Endothelial cell (in vitro differentiated cells): ENCODE measurements around the gene LZTFL1. TPM values are rescaled to one million over a fixed set of nuclear protein-coding genes. Genes with fewer than 3 reads are reported as not detected.
A peak's percentile ranks its signal among the peaks of the same experiment; 100 is the strongest.

Experiments
- DNase-seq: peaks from one replicate; pipeline ENCODE4 v3.0.0; 2021; ENCODE audit warnings: low spot score
- H3K27ac Mint-ChIP-seq: one replicate; pipeline ENCODE4 v1.8.0; 2021; ENCODE audit warnings: mixed read lengths, inconsistent platforms; ENCODE audit not compliant: unreplicated experiment
- H3K27me3 Mint-ChIP-seq: one replicate; pipeline ENCODE4 v1.8.0; 2021; ENCODE audit warnings: mild to moderate bottlenecking, moderate library complexity, mixed read lengths, inconsistent platforms; ENCODE audit not compliant: unreplicated experiment
- H3K36me3 Mint-ChIP-seq: one replicate; pipeline ENCODE4 v1.8.0; 2021; ENCODE audit warnings: mild to moderate bottlenecking, low read depth, mixed read lengths, inconsistent platforms; ENCODE audit not compliant: unreplicated experiment
- H3K4me1 Mint-ChIP-seq: one replicate; pipeline ENCODE4 v1.8.0; 2021; ENCODE audit warnings: mild to moderate bottlenecking, mixed read lengths, inconsistent platforms; ENCODE audit not compliant: unreplicated experiment
- H3K4me3 Mint-ChIP-seq: one replicate; pipeline ENCODE4 v1.8.0; 2021; ENCODE audit warnings: mild to moderate bottlenecking, mixed read lengths, inconsistent platforms; ENCODE audit not compliant: unreplicated experiment
- H3K9me3 Mint-ChIP-seq: one replicate; pipeline ENCODE4 v1.8.0; 2021; ENCODE audit warnings: mixed read lengths, inconsistent platforms; ENCODE audit not compliant: unreplicated experiment
- total RNA-seq: library from RNA; stranded (reverse); fragmentation: NEBNext Ultra II Directional; extraction: Animal tissue kit (Norgen Biotek cat#: 25700); gene quantifications from one replicate; pipeline ENCODE4 v1.2.1, GENCODE V29; 2021; ENCODE audit not compliant: unreplicated experiment
- TF ChIP-seq, protein P1 (sequence below): fragments of 200-600 bp; sonication (generic); IDR thresholded peaks from one replicate; pipeline ENCODE4 v1.5.0; 2021; ENCODE audit warnings: antibody characterized with exemption; ENCODE audit not compliant: unreplicated experiment

LZTFL1 gene
- total RNA-seq, 1 donor from 2014 or later = 19.5 TPM

DNA sequence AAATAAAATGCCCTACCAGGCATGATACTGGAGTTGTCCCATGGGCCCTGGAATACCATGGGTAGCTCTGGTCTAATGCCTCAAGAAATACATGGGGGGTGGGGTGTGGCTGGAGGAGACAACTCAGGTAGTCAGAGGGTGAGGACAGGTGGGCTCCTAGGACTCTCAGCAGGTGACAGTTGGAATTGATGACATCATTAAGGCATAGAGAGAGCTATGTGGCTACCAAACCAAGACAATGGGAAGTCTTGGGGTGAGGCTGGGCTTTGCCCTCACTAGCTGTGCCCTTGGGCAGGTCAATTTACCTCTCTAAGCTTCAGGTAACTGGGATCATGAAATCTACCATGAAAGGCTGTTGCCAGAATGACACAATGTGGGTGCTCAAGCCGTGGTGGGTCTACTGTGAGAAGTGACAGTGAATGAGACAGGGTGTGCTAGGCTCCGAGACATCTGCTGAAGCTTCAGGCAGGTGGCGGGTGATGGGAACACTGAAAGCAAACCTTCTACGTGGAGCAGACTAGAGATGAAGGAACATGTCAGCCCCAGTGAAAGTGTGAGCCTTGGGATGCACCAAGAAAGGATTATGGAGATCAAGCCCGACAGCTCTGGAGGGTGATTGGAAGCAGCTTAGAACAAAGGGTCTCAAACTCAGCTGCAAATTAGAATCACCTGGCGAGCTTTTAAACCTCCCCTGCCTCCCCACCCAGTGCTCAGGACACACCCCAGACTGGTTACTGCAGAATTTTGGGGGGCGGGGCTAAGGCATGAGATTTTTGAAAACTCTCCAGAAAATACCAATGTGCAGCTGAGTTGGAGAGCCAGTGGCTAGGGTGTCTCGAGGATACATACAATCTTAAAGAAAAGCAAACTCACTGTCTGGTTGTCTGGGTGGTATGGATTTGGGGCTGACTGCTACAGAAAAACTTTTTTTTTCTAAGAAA, 67.1 kb downstream of the LZTFL1 start:
- TF ChIP-seq, protein P1, sequence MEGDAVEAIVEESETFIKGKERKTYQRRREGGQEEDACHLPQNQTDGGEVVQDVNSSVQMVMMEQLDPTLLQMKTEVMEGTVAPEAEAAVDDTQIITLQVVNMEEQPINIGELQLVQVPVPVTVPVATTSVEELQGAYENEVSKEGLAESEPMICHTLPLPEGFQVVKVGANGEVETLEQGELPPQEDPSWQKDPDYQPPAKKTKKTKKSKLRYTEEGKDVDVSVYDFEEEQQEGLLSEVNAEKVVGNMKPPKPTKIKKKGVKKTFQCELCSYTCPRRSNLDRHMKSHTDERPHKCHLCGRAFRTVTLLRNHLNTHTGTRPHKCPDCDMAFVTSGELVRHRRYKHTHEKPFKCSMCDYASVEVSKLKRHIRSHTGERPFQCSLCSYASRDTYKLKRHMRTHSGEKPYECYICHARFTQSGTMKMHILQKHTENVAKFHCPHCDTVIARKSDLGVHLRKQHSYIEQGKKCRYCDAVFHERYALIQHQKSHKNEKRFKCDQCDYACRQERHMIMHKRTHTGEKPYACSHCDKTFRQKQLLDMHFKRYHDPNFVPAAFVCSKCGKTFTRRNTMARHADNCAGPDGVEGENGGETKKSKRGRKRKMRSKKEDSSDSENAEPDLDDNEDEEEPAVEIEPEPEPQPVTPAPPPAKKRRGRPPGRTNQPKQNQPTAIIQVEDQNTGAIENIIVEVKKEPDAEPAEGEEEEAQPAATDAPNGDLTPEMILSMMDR = no peak
- peaks cover 19% of the 10 kb centered on the region for H3K27me3 Mint-ChIP-seq

DNA sequence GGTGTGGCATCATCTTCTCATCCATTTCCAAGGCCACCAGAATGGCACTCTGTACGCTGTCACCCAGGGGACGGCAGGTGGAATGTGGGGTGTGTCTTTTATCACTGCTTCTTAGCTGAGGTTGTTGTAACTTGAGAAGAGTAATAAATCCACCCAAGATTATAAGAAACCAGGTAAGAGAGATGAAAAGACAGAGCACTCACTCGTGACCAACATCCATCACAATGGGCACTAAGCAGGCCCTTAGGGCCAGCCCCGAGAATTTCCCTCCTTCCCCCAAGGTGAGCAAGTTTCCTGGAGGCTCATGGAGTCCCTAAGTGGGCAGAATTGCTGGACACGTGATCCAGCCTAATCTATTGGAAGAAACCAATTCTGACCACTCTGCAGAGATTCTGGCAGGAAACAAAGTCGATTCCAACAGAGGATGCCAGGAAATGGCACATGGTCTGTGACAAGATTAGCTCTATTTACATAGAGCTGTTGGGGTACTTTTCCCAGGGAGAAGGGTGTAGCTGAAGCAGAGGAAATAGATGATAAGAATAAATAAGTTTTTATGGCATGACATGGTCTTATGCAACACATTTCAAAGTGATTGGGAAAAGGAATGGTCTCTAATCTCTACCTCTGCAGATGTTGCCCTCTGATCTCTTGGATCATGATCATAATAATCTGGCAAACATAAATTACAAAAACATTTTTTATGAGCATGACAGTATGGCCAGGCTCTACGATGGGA, 68.0 kb downstream of the LZTFL1 start:
- Mint-ChIP-seq H3K36me3 (no peaks in the 10 kb centered on the region), H3K27ac (peak overlapping the region; percentile 61), H3K9me3 (no peaks in the 10 kb centered on the region), H3K4me1 (peaks cover 34% of the 10 kb centered on the region), H3K4me3 (no peak overlapping the region), H3K27me3 (peaks cover 19% of the 10 kb centered on the region)
- TF ChIP-seq, protein P1 = no peak
- DNase-seq = no peak

More for the DNA sequence above, 67.1 kb downstream of the LZTFL1 start:
- Mint-ChIP-seq H3K27ac (peak overlapping the region; percentile 61), H3K9me3 (no peaks in the 10 kb centered on the region), H3K4me3 (no peak overlapping the region), H3K36me3 (no peaks in the 10 kb centered on the region), H3K4me1 (peaks cover 32% of the 10 kb centered on the region)
- no peak for DNase-seq

Other genes starting within 250 kb of the LZTFL1 start
- 56.1 TPM for gene LIMD1, start 247.4 kb downstream of the LZTFL1 start, total RNA-seq
- gene SACM1L, start 152.7 kb downstream of the LZTFL1 start, total RNA-seq = 46.8 TPM
- gene SLC6A20, start 45.6 kb downstream of the LZTFL1 start, total RNA-seq = 0.21 TPM
- gene CCR9, start 44.4 kb upstream of the LZTFL1 start, total RNA-seq = not detected
- not detected for gene CXCR6, start 101.3 kb upstream of the LZTFL1 start, total RNA-seq
- gene FYCO1, start 153.7 kb upstream of the LZTFL1 start, total RNA-seq = 13.8 TPM
- not detected for gene XCR1, start 185.4 kb upstream of the LZTFL1 start, total RNA-seq